Measurements from ENCODE around the gene MAX.
"Not testable (repeated sequence)": the region's sequence is repeated elsewhere in the genome, so short reads cannot be mapped to it uniquely, and the experiment has no call there.

The MAX gene

GRCh38 chr14:65040666-65041433 is 61.5 kb downstream of the MAX start:
- FAIRE-seq (no peak), DNase-seq (ENCODE audit: insufficient read length, low spot score) (no peak)

DNA sequence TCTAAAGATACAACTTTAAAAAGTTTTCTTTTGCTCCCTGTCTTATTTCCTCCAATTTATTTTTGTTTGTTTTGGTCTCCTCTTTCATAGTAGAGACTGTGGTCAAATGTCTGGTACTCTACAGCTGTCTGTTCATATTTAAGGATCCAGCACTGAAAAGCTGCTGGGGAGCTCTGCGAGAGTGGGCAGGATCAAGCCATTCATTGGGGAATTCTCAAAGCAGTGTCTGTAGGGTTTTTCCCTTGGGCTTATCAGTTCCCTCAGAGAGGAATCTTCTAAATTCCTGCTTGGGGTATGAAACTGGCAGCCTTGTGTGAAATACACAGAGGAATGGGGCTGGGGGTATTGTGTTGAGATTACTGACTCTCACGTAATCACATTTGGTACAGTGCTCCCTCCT is 63.4 kb downstream of the MAX start:
- FAIRE-seq (peak; percentile 84), DNase-seq (ENCODE audit: insufficient read length, low spot score) (no peak)

DNA sequence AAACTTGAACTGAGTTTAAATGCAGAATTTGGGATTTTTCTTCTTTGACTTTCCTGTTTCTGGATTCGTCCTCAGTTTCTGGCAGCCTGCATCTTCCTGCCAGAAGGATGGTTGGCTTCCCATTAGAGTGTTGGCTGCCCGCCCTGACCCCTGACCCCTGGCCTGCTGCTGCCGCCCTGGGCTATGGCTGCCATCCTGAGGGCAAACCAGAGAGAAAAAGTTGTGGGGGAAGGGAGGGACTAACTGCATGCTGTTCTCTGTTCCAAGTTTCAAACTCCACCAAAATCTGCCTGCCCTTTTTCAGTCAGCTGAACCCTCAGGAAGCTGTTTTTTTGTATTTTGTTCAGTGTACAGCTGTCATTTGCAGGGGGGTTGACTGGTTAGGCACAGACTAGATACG is 67.3 kb downstream of the MAX start:
- FAIRE-seq, result no peak
- DNase-seq (ENCODE audit: insufficient read length, low spot score), result no peak

- FAIRE-seq, result peak; percentile 4
Observed at GRCh38 chr14:65034021-65034420, 68.3 kb downstream of the MAX start.

DNA sequence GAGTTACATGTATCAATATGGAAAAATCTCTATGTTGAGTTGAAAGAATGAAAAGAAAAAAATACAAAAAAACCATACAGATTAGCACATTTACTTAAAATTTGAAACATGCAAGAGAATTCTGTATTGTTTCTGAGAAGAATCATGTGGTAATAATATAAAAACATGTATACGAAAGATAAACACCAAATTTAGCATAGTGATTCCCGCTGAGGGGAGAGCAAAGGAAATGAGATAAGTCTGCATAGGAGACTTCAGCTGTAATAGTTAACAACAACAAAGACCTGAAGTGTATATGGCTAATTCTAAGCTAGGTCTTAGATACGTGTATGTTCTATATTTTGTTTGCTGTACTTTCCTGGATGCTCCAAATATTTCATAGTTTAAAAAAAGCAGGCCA is 69.1 kb downstream of the MAX start:
- FAIRE-seq, result peak; percentile 13

More at GRCh38 chr14:65034021-65034420, 68.3 kb downstream of the MAX start:
- no peak for DNase-seq (ENCODE audit: insufficient read length, low spot score)

DNA sequence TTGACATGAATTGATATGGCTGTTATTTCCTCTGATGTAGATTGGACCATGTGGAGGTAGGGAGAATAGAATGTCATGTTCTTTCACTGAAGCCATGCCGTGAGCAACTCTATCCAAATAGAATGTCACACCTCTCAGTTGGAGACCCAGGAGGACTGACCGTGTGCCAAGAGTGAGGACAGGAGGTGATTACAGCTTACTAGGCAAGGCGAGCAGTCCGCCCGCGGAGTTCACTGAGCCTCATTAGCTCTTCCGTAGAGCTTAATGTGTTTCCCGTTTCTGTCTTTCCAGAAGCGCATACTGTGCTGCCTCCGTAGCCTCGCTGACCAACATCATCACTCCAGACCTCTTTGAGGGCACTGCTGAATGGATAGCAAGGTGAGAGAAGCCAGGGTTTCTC is 70.0 kb downstream of the MAX start:
- no peak for DNase-seq (ENCODE audit: insufficient read length, low spot score)
- peak; percentile 95 for FAIRE-seq

More for the DNA sequence above, 69.1 kb downstream of the MAX start:
- DNase-seq (ENCODE audit: insufficient read length, low spot score), result no peak

- not testable (repeated sequence) for DNase-seq (ENCODE audit: insufficient read length, low spot score); FAIRE-seq
Observed at GRCh38 chr14:65031321-65031720, 71.0 kb downstream of the MAX start.

- no peak for FAIRE-seq
- no peak for DNase-seq (ENCODE audit: insufficient read length, low spot score)
Observed at GRCh38 chr14:65028937-65029336, 73.4 kb downstream of the MAX start.

DNA sequence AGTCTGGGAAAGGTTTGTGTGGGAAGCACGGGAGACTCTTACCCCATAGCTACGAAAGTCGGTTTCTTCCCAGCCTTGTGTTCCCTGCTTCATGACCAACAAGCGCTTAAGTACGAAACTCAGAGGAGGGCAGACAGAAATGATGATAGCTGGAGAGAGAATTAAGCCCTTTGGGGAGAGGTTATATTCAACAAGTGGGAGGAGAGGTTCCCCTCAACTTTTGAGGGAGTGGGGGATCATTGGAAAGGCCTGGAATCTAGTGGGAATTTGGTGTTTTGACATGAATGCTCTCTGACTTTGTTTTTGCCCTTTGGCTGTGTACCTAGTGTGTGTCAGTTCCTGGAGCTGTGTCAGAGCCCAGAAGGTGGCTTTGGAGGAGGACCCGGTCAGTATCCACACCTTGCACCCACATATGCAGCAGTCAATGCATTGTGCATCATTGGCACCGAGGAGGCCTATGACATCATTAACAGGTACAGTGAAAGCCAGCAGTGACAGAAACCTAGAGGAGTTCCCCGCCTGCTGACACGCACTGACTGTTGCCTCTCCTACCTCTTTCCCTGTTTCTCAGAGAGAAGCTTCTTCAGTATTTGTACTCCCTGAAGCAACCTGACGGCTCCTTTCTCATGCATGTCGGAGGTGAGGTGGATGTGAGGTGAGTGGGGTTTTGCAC is 75.1 kb downstream of the MAX start:
- DNase-seq (ENCODE audit: insufficient read length, low spot score) (no peak), FAIRE-seq (peak; percentile 97)

- no peak for FAIRE-seq
- DNase-seq (ENCODE audit: insufficient read length, low spot score), result no peak
Observed at GRCh38 chr14:65026526-65026925, 75.8 kb downstream of the MAX start.

- FAIRE-seq (peak; percentile 94), DNase-seq (ENCODE audit: insufficient read length, low spot score) (no peak)
Observed at GRCh38 chr14:65025818-65026217, 76.5 kb downstream of the MAX start.

All from HTR-8/SVneo (cell line).